Right forelimb (tissue), 1 donor: ENCODE results near the gene METTL8.
A peak's percentile ranks its signal among the peaks of the same experiment; 100 is the strongest.
"Not testable (repeated sequence)": the region's sequence is repeated elsewhere in the genome, so short reads cannot be mapped to it uniquely, and the experiment has no call there.

ENCODE experiments used
- DNase-seq: peaks from one replicate; pipeline ENCODE4 v3.0.0-alpha.2; 2018

METTL8 gene

GRCh38 chr2:171345971-171346722 is 87.6 kb downstream of the METTL8 start:
- DNase-seq: no peak

GRCh38 chr2:171344182-171344581 is 89.6 kb downstream of the METTL8 start:
- no peak for DNase-seq

GRCh38 chr2:171342067-171342413 is 91.8 kb downstream of the METTL8 start:
- no peak for DNase-seq

GRCh38 chr2:171341394-171342066 is 92.3 kb downstream of the METTL8 start:
- DNase-seq: no peak

GRCh38 chr2:171334946-171335345 is 98.8 kb downstream of the METTL8 start:
- DNase-seq: no peak

GRCh38 chr2:171334171-171334570 is 99.6 kb downstream of the METTL8 start:
- DNase-seq: no peak

GRCh38 chr2:171330155-171330956 is 103.4 kb downstream of the METTL8 start:
- DNase-seq: no peak

- DNase-seq: no peak
Measured at GRCh38 chr2:171327043-171327496, 106.7 kb downstream of the METTL8 start.

- DNase-seq: no peak
Measured at GRCh38 chr2:171325886-171326585, 107.8 kb downstream of the METTL8 start.

GRCh38 chr2:171323971-171324528 is 109.7 kb downstream of the METTL8 start:
- no peak for DNase-seq

- no peak for DNase-seq
Measured at GRCh38 chr2:171322928-171323327, 110.9 kb downstream of the METTL8 start.

- DNase-seq: no peak
Measured at GRCh38 chr2:171320731-171321130, 113.1 kb downstream of the METTL8 start.

- DNase-seq: no peak
Measured at GRCh38 chr2:171320208-171320621, 113.6 kb downstream of the METTL8 start.

- DNase-seq: no peak
Measured at GRCh38 chr2:171319164-171319810, 114.5 kb downstream of the METTL8 start.

- DNase-seq: peak; percentile 63
Measured at GRCh38 chr2:171318463-171318934, 115.3 kb downstream of the METTL8 start.

GRCh38 chr2:171317492-171318125 is 116.2 kb downstream of the METTL8 start:
- no peak for DNase-seq

- no peak for DNase-seq
Measured at GRCh38 chr2:171316755-171317337, 116.9 kb downstream of the METTL8 start.

GRCh38 chr2:171316220-171316619 is 117.6 kb downstream of the METTL8 start:
- DNase-seq: peak; percentile 47

- DNase-seq: no peak
Measured at GRCh38 chr2:171315781-171316180, 118.0 kb downstream of the METTL8 start.

GRCh38 chr2:171312182-171312581 is 121.6 kb downstream of the METTL8 start:
- DNase-seq: not testable (repeated sequence)

- DNase-seq: not testable (repeated sequence)
Measured at GRCh38 chr2:171311589-171311988, 122.2 kb downstream of the METTL8 start.
